Fibroblast of the aortic adventitia (primary cell): ENCODE results near the gene INTS6. TPM values are rescaled to one million over a fixed set of nuclear protein-coding genes. Genes with fewer than 3 reads are reported as not detected.

ENCODE experiments used
- DNase-seq: peaks from one replicate; pipeline ENCODE4 v3.0.0-alpha.2; 2010; ENCODE audit warnings: low read depth
- H3K4me3 ChIP-seq: 2 replicates; pipeline ENCODE4 v1.5.1; 2011; ENCODE audit warnings: low read depth, mild to moderate bottlenecking, control low read depth, low read length, moderate library complexity
- CTCF ChIP-seq: IDR thresholded peaks from 2 replicates; pipeline ENCODE4 v1.5.1; 2011; ENCODE audit warnings: mild to moderate bottlenecking, low read length, control low read depth, inconsistent platforms; ENCODE audit not compliant: insufficient read depth
- total RNA-seq: library from RNA; depleted of rRNA; stranded (reverse); fragments of >200 nt; gene quantifications from 2 replicates; pipeline ENCODE4 v1.2.3, GENCODE V29; 2012; ENCODE audit warnings: low replicate concordance

Gene INTS6
- total RNA-seq, 1 donor, result 41.1 TPM

DNA sequence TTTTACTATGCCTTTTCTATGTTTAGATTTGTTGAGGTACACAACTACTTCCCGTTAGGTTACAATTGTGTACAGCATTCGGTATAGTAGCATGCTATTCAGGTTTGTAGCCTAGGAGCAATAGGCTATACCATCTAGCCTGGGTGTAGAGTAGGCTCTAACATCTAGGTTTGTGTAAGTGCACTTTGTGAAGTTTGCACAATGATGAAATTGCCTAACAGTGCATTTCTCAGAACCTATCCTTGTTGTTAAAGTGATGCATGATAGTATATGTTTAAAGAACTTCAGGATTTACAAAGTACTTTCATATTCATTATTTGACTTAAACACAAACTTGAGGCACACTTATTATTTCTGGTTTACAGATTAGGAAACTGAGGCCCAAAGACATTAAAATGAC lies 124.9 kb downstream of the INTS6 start:
- H3K4me3 ChIP-seq, result no peak overlapping the region
- no peak for TF ChIP-seq CTCF
- DNase-seq, result no peak

DNA sequence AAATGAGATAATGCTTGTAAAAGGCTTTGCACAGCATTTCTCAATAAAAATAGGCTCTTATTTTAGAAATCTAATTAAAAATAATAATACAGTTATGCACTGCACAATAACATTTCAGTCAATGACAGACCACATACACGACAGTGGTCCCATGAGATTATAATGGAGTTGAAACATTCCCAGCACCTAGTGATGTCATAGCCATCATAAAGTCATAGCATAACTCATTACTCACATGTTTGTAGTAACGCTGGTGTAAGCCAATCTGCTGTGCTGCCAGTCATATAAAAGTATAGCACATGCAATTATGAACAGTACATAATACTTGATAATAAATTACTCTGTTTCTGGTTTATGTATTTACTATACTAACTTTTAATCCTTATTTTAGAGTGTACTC lies 126.1 kb downstream of the INTS6 start:
- TF ChIP-seq CTCF, result no peak
- no peak overlapping the region for H3K4me3 ChIP-seq
- DNase-seq, result no peak

GRCh38 chr13:51325837-51326236 lies 127.0 kb downstream of the INTS6 start:
- no peak overlapping the region for H3K4me3 ChIP-seq
- no peak for DNase-seq
- TF ChIP-seq CTCF, result no peak

DNA sequence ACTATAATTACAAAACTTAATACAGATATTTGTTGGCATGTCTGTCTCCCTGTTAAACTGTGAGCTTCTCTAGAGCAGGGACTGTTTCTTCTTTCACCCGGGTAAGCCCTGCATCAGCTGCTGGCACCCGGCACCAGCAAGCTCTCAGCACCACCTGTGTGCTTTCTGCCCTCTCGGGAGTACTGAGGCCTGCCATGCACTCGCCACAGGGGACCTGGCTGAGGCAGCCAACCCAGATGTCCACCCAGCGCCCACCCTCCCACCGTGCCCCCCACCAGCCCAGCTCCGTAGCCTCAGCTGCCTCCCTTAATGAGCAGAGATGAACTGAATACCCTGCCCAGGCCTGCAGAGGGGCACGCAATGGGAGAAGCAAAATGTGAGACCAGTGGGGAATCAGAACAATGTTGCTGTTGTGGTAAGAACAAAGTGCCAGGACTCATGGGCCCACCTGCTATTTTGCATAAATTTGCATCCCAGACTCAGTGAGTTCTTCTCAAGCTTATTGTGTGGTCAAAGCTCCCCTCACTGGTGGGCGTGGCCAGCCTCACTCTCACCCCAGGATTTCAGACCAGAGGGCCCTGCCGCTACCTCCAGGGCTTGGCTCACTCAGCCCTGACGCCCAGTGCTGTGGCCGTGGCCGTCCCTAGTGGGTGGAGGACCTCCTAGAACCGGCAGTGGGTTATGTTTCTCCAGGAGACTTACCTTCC lies 128.0 kb downstream of the INTS6 start:
- DNase-seq, result no peak
- no peak for TF ChIP-seq CTCF
- H3K4me3 ChIP-seq, result no peak overlapping the region

DNA sequence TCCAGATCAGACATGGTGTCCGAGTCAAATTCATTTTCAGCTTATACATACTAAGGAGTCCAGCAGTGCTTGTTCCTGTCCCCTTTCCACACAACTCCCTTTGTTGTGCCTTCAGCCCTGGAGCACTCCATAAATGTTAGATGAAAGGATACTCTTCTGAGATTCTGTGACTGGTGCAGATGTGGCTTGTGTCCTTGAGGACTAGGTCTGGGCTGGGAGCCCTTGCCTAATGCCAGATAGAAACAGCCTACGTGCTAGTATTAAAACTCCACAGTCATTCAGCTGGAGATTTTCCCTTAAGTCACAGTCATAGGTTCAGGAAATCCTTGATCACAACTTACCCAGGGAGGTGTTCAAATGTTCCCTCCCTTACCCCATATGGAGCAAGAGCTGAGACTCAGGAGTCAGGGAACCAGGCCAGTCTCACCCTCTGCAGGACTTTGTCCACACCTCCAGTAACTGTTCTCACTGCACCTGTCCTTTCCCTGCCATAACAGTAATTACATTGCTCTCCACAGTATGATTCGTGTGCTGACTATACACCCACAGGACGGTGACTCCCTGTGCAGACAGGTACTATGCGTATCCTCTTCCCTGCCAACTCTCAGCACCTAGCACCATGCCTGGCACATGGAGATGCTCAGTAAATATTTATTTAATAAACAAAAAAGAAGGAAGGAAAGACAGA lies 128.9 kb downstream of the INTS6 start:
- no peak overlapping the region for H3K4me3 ChIP-seq
- no peak for TF ChIP-seq CTCF
- DNase-seq, result no peak

- no peak for TF ChIP-seq CTCF
- no peak overlapping the region for H3K4me3 ChIP-seq
- no peak for DNase-seq
These were observed 130.0 kb downstream of the INTS6 start for GRCh38 chr13:51322826-51323225.
